SU-DHL-6 (cell line): ENCODE results near the gene PDE1C.

Experiments used
- H2AFZ ChIP-seq: fragments of 200-600 bp; sonication (generic); 2 replicates; pipeline ENCODE4 v1.6.1; 2014; ENCODE audit warnings: low read depth, mild to moderate bottlenecking, moderate library complexity, mixed read lengths, antibody characterized with exemption, low read length; ENCODE audit not compliant: severe bottlenecking
- H3F3A ChIP-seq: fragments of 200-600 bp; shearing (Covaris generic); 2 replicates; pipeline ENCODE4 v1.6.0; 2016; ENCODE audit warnings: antibody characterized with exemption, mild to moderate bottlenecking; ENCODE audit not compliant: insufficient read depth
- H3K27ac ChIP-seq: fragments of 200-600 bp; sonication (generic); 2 replicates; pipeline ENCODE4 v1.5.1; 2016; ENCODE audit warnings: low read depth, mild to moderate bottlenecking, low read length, moderate library complexity, mixed read lengths
- H3K27me3 ChIP-seq: fragments of 200-600 bp; sonication (generic), shearing (Covaris generic); 2 replicates; pipeline ENCODE4 v1.6.0; 2014; ENCODE audit warnings: mild to moderate bottlenecking, low read length
- H3K36me3 ChIP-seq: fragments of 200-600 bp; sonication (generic); 2 replicates; pipeline ENCODE4 v1.6.1; 2014; ENCODE audit warnings: mild to moderate bottlenecking, low read length, mixed read lengths
- H3K4me2 ChIP-seq: fragments of 300-600, 200-600 bp; shearing (Covaris generic), sonication (generic); 2 replicates; pipeline ENCODE4 v1.6.0; 2014; ENCODE audit warnings: low read length, low read depth, mild to moderate bottlenecking; ENCODE audit not compliant: poor library complexity, severe bottlenecking
- H3K4me3 ChIP-seq: fragments of 200-600 bp; sonication (generic); 2 replicates; pipeline ENCODE4 v1.5.1; 2014; ENCODE audit warnings: antibody characterized with exemption, low read length, mild to moderate bottlenecking, mixed read lengths; ENCODE audit not compliant: insufficient read depth, poor library complexity, severe bottlenecking
- H3K79me2 ChIP-seq: fragments of 200-600 bp; sonication (generic); 2 replicates; pipeline ENCODE4 v1.6.1; 2014; ENCODE audit warnings: mild to moderate bottlenecking, low read length, moderate library complexity; ENCODE audit not compliant: insufficient read depth
- H3K9ac ChIP-seq: fragments of 200-600 bp; sonication (generic); 2 replicates; pipeline ENCODE4 v1.7.0; 2014; ENCODE audit warnings: mild to moderate bottlenecking, low read length
- H3K9me2 ChIP-seq: fragments of 200-600 bp; sonication (generic); replicated peaks from 2 replicates; pipeline ENCODE4 v1.6.1; 2014; ENCODE audit warnings: low read length; ENCODE audit not compliant: insufficient read depth
- H3K9me3 ChIP-seq: fragments of 200-600 bp; sonication (generic); 2 replicates; pipeline ENCODE4 v1.6.1; 2014; ENCODE audit warnings: low read length, mixed read lengths; ENCODE audit not compliant: insufficient read depth
- H4K20me1 ChIP-seq: fragments of 200-600 bp; sonication (generic); 2 replicates; pipeline ENCODE4 v1.6.1; 2014; ENCODE audit warnings: low read depth, mild to moderate bottlenecking, antibody characterized with exemption, low read length, moderate library complexity, mixed read lengths
- CTCF ChIP-seq: fragments of 200-600 bp; sonication (generic); IDR thresholded peaks from one replicate; pipeline ENCODE4 v1.5.1; 2017; ENCODE audit warnings: antibody characterized with exemption, mild to moderate bottlenecking, low read length, moderate library complexity; ENCODE audit not compliant: insufficient read depth, poor library complexity, severe bottlenecking
- EZH2phosphoT487 ChIP-seq: fragments of 200-600 bp; sonication (generic), shearing (Covaris generic); conservative IDR thresholded peaks from 2 replicates; pipeline ENCODE4 v1.6.1; 2018; ENCODE audit warnings: mild to moderate bottlenecking, antibody characterized with exemption, low read length, moderate library complexity, mixed read lengths

PDE1C gene

GRCh38 chr7:31716355-31716754 lies 353.9 kb downstream of the PDE1C start:
- H3F3A ChIP-seq: no peaks in the 10 kb centered on the region
- no peak overlapping the region for H3K9ac ChIP-seq
- H3K79me2 ChIP-seq: no peaks in the 10 kb centered on the region
- H3K9me2 ChIP-seq: no peaks in the 10 kb centered on the region
- no peaks in the 10 kb centered on the region for H3K9me3 ChIP-seq
- TF ChIP-seq CTCF (no peak), EZH2phosphoT487 (no peak)
- H2AFZ ChIP-seq: no peak overlapping the region
- H4K20me1 ChIP-seq: no peaks in the 10 kb centered on the region
- no peak overlapping the region for H3K4me3 ChIP-seq
- no peaks in the 10 kb centered on the region for H3K27me3 ChIP-seq
- no peak overlapping the region for H3K27ac ChIP-seq
- H3K4me2 ChIP-seq: no peak overlapping the region
- H3K36me3 ChIP-seq: no peaks in the 10 kb centered on the region

- no peak overlapping the region for H2AFZ ChIP-seq
- H3K4me3 ChIP-seq: no peak overlapping the region
- TF ChIP-seq CTCF (no peak), EZH2phosphoT487 (no peak)
- H3K27me3 ChIP-seq: no peaks in the 10 kb centered on the region
- no peaks in the 10 kb centered on the region for H3K36me3 ChIP-seq
- H3K79me2 ChIP-seq: no peaks in the 10 kb centered on the region
- H3K9me3 ChIP-seq: no peaks in the 10 kb centered on the region
- H3F3A ChIP-seq: no peaks in the 10 kb centered on the region
- no peaks in the 10 kb centered on the region for H3K9me2 ChIP-seq
- no peak overlapping the region for H3K9ac ChIP-seq
- H3K4me2 ChIP-seq: no peak overlapping the region
- H3K27ac ChIP-seq: no peak overlapping the region
- no peaks in the 10 kb centered on the region for H4K20me1 ChIP-seq
Observed at GRCh38 chr7:31710171-31710570, 360.0 kb downstream of the PDE1C start.

- TF ChIP-seq CTCF (no peak), EZH2phosphoT487 (no peak)
Observed at GRCh38 chr7:31707089-31707488, 363.1 kb downstream of the PDE1C start.

More at GRCh38 chr7:31707089-31707488, 363.1 kb downstream of the PDE1C start:
- H3K27ac ChIP-seq: no peak overlapping the region
- H3K27me3 ChIP-seq: no peaks in the 10 kb centered on the region
- no peak overlapping the region for H2AFZ ChIP-seq
- H3K4me3 ChIP-seq: no peak overlapping the region
- H3K79me2 ChIP-seq: no peaks in the 10 kb centered on the region
- no peaks in the 10 kb centered on the region for H3K9me2 ChIP-seq
- H4K20me1 ChIP-seq: no peaks in the 10 kb centered on the region
- H3K9me3 ChIP-seq: no peaks in the 10 kb centered on the region
- no peak overlapping the region for H3K4me2 ChIP-seq
- no peaks in the 10 kb centered on the region for H3F3A ChIP-seq
- H3K36me3 ChIP-seq: no peaks in the 10 kb centered on the region
- H3K9ac ChIP-seq: no peak overlapping the region
